Keratinocyte (primary cell): ENCODE measurements around the gene ACSS1. TPM values are rescaled to one million over a fixed set of nuclear protein-coding genes. Genes with fewer than 3 reads are reported as not detected.

Source experiments
- DNase-seq: peaks from one replicate; pipeline ENCODE4 v3.0.0-alpha.2; 2011; ENCODE audit warnings: low read depth, missing footprints, low spot score
- FAIRE-seq: peaks from 2 replicates; lab custom pipeline; 2011; peaks lifted over from hg19 to GRCh38; lab: Jason Lieb, UNC
- H2AFZ ChIP-seq: 2 replicates; pipeline ENCODE4 v1.6.0; 2012; ENCODE audit warnings: low read length, control low read depth, inconsistent platforms; ENCODE audit not compliant: control insufficient read depth
- H3K27ac ChIP-seq: 2 replicates; pipeline ENCODE4 v1.5.1; 2011; ENCODE audit warnings: low read length; ENCODE audit not compliant: control insufficient read depth, insufficient read depth
- H3K27me3 ChIP-seq: 3 replicates; pipeline ENCODE4 v1.6.0; 2011; ENCODE audit warnings: low read length; ENCODE audit not compliant: control insufficient read depth, insufficient read depth; ENCODE audit errors: extremely low read depth
- H3K36me3 ChIP-seq, 2 experiments: 2 replicates in 1 of 2; 3 replicates in 1 of 2; pipeline ENCODE4 v1.5.1; 2011; ENCODE audit warnings: low read length in 2 of 2, mild to moderate bottlenecking in 1 of 2; ENCODE audit not compliant: control insufficient read depth in 2 of 2, insufficient read depth in 2 of 2; ENCODE audit errors: extremely low read depth in 1 of 2
- H3K4me1 ChIP-seq: 3 replicates; pipeline ENCODE4 v1.5.1; 2011; ENCODE audit warnings: low read length; ENCODE audit not compliant: control insufficient read depth, insufficient read depth; ENCODE audit errors: extremely low read depth
- H3K4me2 ChIP-seq: 3 replicates; pipeline ENCODE4 v1.6.0; 2011; ENCODE audit warnings: low read depth, low read length; ENCODE audit not compliant: control insufficient read depth, insufficient read depth; ENCODE audit errors: extremely low read depth
- H3K4me3 ChIP-seq, 3 experiments: fragments of 200-600 bp in 1 of 3; sonication (generic) in 1 of 3; 2 replicates in 2 of 3; 3 replicates in 1 of 3; pipeline ENCODE4 v1.5.1; 2011 to 2016; ENCODE audit warnings: low read length in 3 of 3, mild to moderate bottlenecking in 3 of 3, control low read depth in 2 of 3, inconsistent platforms in 1 of 3, low read depth in 1 of 3, mixed read lengths in 1 of 3, mixed run types in 1 of 3, moderate library complexity in 1 of 3; ENCODE audit not compliant: control insufficient read depth in 2 of 3, insufficient read depth in 2 of 3; ENCODE audit errors: extremely low read depth in 1 of 3
- H3K79me2 ChIP-seq: 2 replicates; pipeline ENCODE4 v1.6.0; 2012; ENCODE audit warnings: low read length; ENCODE audit not compliant: control insufficient read depth, insufficient read depth
- H3K9ac ChIP-seq: 3 replicates; pipeline ENCODE4 v1.6.0; 2011; ENCODE audit warnings: low read length; ENCODE audit not compliant: control insufficient read depth, insufficient read depth; ENCODE audit errors: extremely low read depth
- H3K9me1 ChIP-seq: 3 replicates; pipeline ENCODE4 v1.6.0; 2011; ENCODE audit warnings: low read length; ENCODE audit not compliant: control insufficient read depth, insufficient read depth; ENCODE audit errors: extremely low read depth
- H3K9me3 ChIP-seq: 2 replicates; pipeline ENCODE4 v1.5.1; 2012; ENCODE audit warnings: low read depth, low read length; ENCODE audit not compliant: control insufficient read depth
- H4K20me1 ChIP-seq: 3 replicates; pipeline ENCODE4 v1.6.0; 2011; ENCODE audit warnings: low read length; ENCODE audit not compliant: control insufficient read depth, insufficient read depth; ENCODE audit errors: extremely low read depth
- EZH2 ChIP-seq: IDR thresholded peaks from one replicate; pipeline ENCODE4 v1.6.1; 2012; ENCODE audit warnings: inconsistent platforms, mild to moderate bottlenecking, low read length, moderate library complexity
- dilution Hi-C: fragments of 300-500 bp; cut with MboI; formaldehyde crosslinking; loops from one replicate; pipeline ENCODE4 v1.7.0; 2020; ENCODE audit warnings: low sequenced_read_pairs; ENCODE audit not compliant: extremely low pct_ligation_motif_present
- polyA plus RNA-seq, 5 experiments: library from polyadenylated mRNA; depleted of rRNA in 3 of 5; stranded (reverse) in 3 of 5; stranded (forward) in 1 of 5; unstranded in 1 of 5; fragments of >200 nt; gene quantifications; 1 replicate in 1 of 5; 2 replicates in 3 of 5; 3 replicates in 1 of 5; pipeline versions ENCODE4 v1.2.1 to v1.2.3, GENCODE V29; 2011 to 2012; ENCODE audit warnings: missing spikeins in 2 of 5, low read depth in 1 of 5, low replicate concordance in 1 of 5
- TF ChIP-seq, protein P1 (sequence below), 3 experiments: IDR thresholded peaks in 1 of 3; conservative IDR thresholded peaks in 1 of 3; optimal IDR thresholded peaks in 1 of 3; 2 replicates in 2 of 3; 3 replicates in 1 of 3; pipeline versions ENCODE3 to v1.5.1; 2011; ENCODE audit warnings: low read length in 3 of 3, mild to moderate bottlenecking in 3 of 3, moderate library complexity in 2 of 3, control low read depth in 1 of 3, inconsistent platforms in 1 of 3; ENCODE audit not compliant: insufficient read depth in 2 of 3; ENCODE audit errors: extremely low read depth in 1 of 3

Gene ACSS1
- polyA plus RNA-seq, 1 donor (not counting 4 experiments of a cell fraction or from before 2014, with no cell fraction given), result 1.5 TPM

DNA sequence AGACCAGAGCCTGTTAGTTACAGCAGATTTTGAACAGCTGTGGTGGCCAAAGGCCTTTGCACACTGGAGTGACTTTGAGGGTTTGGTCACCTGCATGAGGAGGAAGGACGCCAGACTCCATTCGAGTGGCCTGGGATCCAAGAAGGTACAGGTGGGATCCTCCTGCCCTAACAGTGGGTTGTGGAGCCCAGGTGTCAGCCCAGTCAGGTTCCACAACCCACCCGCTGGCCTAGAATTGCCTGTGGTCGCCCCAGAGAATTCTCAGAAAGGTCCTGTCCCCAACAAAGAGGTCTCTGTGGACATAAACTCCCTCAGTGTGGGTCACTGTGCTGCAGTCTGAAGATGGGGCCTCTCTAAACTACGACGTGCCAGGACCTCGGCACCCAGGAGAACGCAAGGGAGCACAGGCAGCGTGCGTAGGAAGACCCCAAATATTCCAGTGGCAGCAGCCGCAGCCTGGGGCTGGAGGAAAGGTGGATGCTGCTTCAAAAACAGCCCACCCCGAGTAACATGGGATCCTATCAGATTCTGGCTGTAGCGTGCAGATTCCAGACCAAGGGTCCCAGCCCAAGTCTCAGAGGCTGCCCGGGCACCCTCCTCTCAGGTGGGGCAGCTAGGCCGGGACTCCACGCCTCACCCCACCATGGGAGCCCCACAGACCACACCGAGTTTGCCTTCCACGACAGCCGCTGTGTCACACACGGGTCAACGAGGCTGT, 16.0 kb downstream of the ACSS1 start:
- Histone ChIP-seq H3K4me3 (no peak overlapping the region), H3K27me3 (no peaks in the 10 kb centered on the region), H4K20me1 (no peaks in the 10 kb centered on the region), H3K9ac (no peak overlapping the region), H3K27ac (no peak overlapping the region), H3K4me1 (peaks cover 15% of the 10 kb centered on the region), H3K9me1 (no peaks in the 10 kb centered on the region), H3K79me2 (no peaks in the 10 kb centered on the region), H2AFZ (no peak overlapping the region), H3K9me3 (no peaks in the 10 kb centered on the region), H3K4me2 (no peak overlapping the region), H3K36me3 (no peaks in the 10 kb centered on the region)
- DNase-seq (no peak), FAIRE-seq (no peak)
- dilution Hi-C loops, result no loop called here
- TF ChIP-seq, protein P1, sequence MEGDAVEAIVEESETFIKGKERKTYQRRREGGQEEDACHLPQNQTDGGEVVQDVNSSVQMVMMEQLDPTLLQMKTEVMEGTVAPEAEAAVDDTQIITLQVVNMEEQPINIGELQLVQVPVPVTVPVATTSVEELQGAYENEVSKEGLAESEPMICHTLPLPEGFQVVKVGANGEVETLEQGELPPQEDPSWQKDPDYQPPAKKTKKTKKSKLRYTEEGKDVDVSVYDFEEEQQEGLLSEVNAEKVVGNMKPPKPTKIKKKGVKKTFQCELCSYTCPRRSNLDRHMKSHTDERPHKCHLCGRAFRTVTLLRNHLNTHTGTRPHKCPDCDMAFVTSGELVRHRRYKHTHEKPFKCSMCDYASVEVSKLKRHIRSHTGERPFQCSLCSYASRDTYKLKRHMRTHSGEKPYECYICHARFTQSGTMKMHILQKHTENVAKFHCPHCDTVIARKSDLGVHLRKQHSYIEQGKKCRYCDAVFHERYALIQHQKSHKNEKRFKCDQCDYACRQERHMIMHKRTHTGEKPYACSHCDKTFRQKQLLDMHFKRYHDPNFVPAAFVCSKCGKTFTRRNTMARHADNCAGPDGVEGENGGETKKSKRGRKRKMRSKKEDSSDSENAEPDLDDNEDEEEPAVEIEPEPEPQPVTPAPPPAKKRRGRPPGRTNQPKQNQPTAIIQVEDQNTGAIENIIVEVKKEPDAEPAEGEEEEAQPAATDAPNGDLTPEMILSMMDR (optimal IDR thresholded peaks at IDR 0.05 in 1 of 3, IDR thresholded peaks at IDR 0.05 in 1 of 3, conservative IDR thresholded peaks at IDR 0.05 in 1 of 3; ENCODE audit: extremely low read depth in 1 of 3, insufficient read depth in 2 of 3, low read length in 3 of 3), result no peak
- no peak for TF ChIP-seq EZH2

DNA sequence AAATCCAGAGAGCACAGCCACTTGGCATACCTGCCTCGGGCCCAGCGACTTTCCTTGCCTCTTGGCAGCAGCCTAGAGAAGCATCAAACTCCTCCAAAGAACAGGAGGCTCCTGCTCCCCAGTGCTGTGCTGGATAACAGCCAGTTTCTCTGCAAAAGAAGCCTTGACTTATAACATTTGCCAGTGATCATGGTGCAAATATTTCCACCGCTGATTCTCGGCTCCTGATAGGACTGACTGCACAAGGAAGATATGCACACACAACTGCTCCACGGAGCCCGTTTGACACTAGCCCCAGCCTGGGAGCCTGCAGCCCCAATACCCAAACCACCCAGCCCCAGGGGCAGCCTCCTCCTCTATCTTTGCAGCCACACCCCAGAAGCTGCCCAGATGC, 17.5 kb downstream of the ACSS1 start:
- no peak overlapping the region for H3K9ac ChIP-seq
- FAIRE-seq, result peak; percentile 17

More for the DNA sequence above, 17.5 kb downstream of the ACSS1 start:
- Histone ChIP-seq H3K9me1 (no peaks in the 10 kb centered on the region), H3K27me3 (no peaks in the 10 kb centered on the region), H3K4me2 (no peak overlapping the region), H2AFZ (no peak overlapping the region), H3K27ac (no peak overlapping the region), H3K79me2 (no peaks in the 10 kb centered on the region), H3K36me3 (no peaks in the 10 kb centered on the region), H3K4me3 (no peak overlapping the region), H3K4me1 (peaks cover 15% of the 10 kb centered on the region), H3K9me3 (no peaks in the 10 kb centered on the region), H4K20me1 (no peaks in the 10 kb centered on the region)
- TF ChIP-seq, protein P1 (optimal IDR thresholded peaks at IDR 0.05 in 1 of 3, IDR thresholded peaks at IDR 0.05 in 1 of 3, conservative IDR thresholded peaks at IDR 0.05 in 1 of 3; ENCODE audit: extremely low read depth in 1 of 3, insufficient read depth in 2 of 3, low read length in 3 of 3), result no peak
- TF ChIP-seq EZH2, result no peak
- dilution Hi-C loops, result no loop called here
- DNase-seq, result no peak
